Gastroesophageal sphincter (tissue), 3 donors: ENCODE data around the gene KCTD17.

ENCODE experiments used
- CTCF ChIP-seq, 4 experiments: fragments of 200-600 bp in 2 of 4; fragments of 450-650 bp in 2 of 4; sonication (generic) in 1 of 4; IDR thresholded peaks; one replicate each; pipeline ENCODE4 v1.5.1; 2017 to 2019; ENCODE audit warnings: antibody characterized with exemption in 4 of 4, mild to moderate bottlenecking in 2 of 4, moderate library complexity in 2 of 4
- POLR2AphosphoS5 ChIP-seq: sonication (generic); formaldehyde crosslinking; IDR thresholded peaks from one replicate; pipeline ENCODE4 v1.6.1; 2017; ENCODE audit warnings: antibody characterized with exemption

GRCh38 chr22:37056246-37056645, 4.7 kb downstream of the KCTD17 start:
- TF ChIP-seq CTCF (IDR thresholded peaks at IDR 0.05) (no peak), POLR2AphosphoS5 (no peak)
